ENCODE results near the gene LRRC41. TPM values are rescaled to one million over a fixed set of nuclear protein-coding genes. Genes with fewer than 3 reads are reported as not detected.

The LRRC41 gene
- total and polyA plus RNA-seq, 8 donors, result 21.6 to 110 (median 42.7) TPM

DNA sequence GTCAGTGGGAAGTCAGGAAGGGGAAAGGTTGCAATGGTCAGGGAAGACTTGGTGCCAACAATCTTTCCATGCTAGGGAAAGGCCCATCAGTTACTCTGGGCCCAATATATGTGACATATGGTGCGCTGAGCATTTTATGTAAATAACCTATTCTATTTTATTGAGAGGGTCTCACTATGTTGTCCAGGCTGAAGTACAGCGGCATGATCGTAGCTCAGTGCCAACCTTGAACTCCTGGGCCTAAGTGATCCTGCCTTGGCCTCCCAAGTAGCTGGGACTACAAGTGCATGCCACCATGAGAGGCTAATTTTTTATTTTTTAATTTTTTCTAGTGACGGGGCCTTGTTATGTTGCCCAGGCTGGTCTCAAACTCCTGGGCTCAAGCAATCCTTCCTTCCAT lies 6.9 kb upstream of the LRRC41 start:
- Histone ChIP-seq H3K9me3 (no peaks in the 10 kb centered on the region), H3K4me1 (peaks cover 2 to 38% (median 22%) of the 10 kb centered on the region in 4 donors), H3K27ac (no peak overlapping the region), H3K4me3 (no peak overlapping the region), H3K27me3 (no peaks in the 10 kb centered on the region), H3K36me3 (peaks cover 55 to 76% (median 71%) of the 10 kb centered on the region in 4 donors)
- intact Hi-C loops (cut with DNase I; ENCODE audit: low total_unique reads), result no loop called here
- WGBS, 5 donors, result 94 to 100% (median 97%) methylated on average over 4 of the region's 4 CpGs
- no peak for TF ChIP-seq POLR2A (IDR thresholded peaks at IDR 0.05)
- DNase-seq, result no peak

DNA sequence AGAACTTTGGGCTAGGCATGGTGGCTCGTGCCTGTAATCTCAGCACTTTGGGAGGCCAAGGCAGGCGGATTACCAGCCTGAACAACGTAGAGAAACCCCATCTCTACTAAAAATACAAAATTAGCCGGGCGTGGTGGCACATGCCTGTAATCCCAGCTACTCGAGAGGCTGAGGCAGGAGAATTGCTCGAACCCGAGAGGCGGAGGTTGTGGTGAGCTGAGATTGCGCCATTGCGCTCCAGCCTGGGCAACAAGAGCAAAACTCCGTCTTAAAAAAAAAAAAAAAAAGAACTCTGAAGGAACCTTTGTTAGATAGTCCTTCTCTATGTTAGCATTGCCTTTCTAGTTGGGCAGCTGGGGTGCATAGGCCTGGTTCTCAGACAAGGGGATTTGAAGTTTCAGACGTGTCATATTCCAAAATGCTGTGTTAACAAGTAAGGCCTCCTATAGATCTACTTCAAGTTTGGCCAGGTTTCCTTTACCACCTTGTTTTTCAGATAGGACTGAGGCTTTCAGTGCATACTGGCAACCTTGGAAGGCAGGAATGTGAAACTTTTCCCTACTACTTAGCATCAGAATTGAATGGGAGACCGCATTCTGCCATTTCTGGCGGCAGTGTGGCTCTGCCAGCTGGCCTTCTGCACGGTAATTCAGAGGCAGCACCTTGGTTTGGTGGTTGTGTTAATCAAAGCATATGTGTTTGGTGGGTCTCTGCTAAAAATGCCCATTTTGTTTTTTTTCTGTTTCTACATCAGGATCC lies 6.2 kb upstream of the LRRC41 start:
- DNase-seq, result no peak
- Histone ChIP-seq H3K4me3 (no peak overlapping the region), H3K27ac (no peak overlapping the region), H3K4me1 (peaks cover 9 to 46% (median 27%) of the 10 kb centered on the region in 4 donors), H3K36me3 (peaks cover 51 to 69% (median 63%) of the 10 kb centered on the region in 4 donors), H3K9me3 (no peaks in the 10 kb centered on the region), H3K27me3 (no peaks in the 10 kb centered on the region)
- intact Hi-C loops (cut with DNase I; ENCODE audit: low total_unique reads), result loop anchor here (5.0 kb wide), 1 partner anchor 33 kb away; the partner anchor contains the start of gene NSUN4
- WGBS, 5 donors, result 87 to 93% (median 91%) methylated on average over 16 of the region's 16 CpGs
- TF ChIP-seq, protein P1, sequence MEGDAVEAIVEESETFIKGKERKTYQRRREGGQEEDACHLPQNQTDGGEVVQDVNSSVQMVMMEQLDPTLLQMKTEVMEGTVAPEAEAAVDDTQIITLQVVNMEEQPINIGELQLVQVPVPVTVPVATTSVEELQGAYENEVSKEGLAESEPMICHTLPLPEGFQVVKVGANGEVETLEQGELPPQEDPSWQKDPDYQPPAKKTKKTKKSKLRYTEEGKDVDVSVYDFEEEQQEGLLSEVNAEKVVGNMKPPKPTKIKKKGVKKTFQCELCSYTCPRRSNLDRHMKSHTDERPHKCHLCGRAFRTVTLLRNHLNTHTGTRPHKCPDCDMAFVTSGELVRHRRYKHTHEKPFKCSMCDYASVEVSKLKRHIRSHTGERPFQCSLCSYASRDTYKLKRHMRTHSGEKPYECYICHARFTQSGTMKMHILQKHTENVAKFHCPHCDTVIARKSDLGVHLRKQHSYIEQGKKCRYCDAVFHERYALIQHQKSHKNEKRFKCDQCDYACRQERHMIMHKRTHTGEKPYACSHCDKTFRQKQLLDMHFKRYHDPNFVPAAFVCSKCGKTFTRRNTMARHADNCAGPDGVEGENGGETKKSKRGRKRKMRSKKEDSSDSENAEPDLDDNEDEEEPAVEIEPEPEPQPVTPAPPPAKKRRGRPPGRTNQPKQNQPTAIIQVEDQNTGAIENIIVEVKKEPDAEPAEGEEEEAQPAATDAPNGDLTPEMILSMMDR (IDR thresholded peaks at IDR 0.05), result no peak
- TF ChIP-seq POLR2A (IDR thresholded peaks at IDR 0.05), result no peak
- TF ChIP-seq POLR2AphosphoS5 (IDR thresholded peaks at IDR 0.05), result no peak
- no peak for TF ChIP-seq EP300 (IDR thresholded peaks at IDR 0.05)

DNA sequence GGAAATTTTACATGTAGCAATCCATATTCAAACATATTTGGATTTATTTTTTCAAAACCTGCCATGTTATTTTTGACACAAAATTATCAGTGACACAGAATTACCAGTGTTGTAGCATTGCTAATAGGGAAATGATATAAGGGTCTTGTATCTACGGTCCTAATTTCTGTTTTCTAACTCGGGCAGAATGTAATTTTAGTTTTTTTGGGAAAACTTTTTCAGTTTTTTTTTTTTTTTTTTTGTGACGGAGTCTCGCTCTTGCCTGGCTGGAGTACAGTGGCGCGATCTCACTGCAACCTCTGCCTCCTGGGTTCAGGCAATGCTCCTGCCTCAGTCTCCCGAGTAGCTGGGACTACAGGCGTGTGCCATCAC lies 2.7 kb upstream of the LRRC41 start:
- Histone ChIP-seq H3K27ac (no peak overlapping the region), H3K27me3 (no peaks in the 10 kb centered on the region), H3K36me3 (peaks cover 17 to 35% (median 29%) of the 10 kb centered on the region in 4 donors), H3K4me1 (peaks cover 22 to 62% (median 39%) of the 10 kb centered on the region in 4 donors), H3K4me3 (no peak overlapping the region), H3K9me3 (no peaks in the 10 kb centered on the region)
- TF ChIP-seq, protein P1 (IDR thresholded peaks at IDR 0.05), result no peak
- TF ChIP-seq EP300 (IDR thresholded peaks at IDR 0.05) (no peak), POLR2AphosphoS5 (IDR thresholded peaks at IDR 0.05) (no peak), POLR2A (IDR thresholded peaks at IDR 0.05) (no peak)
- intact Hi-C loops (cut with DNase I; ENCODE audit: low total_unique reads), result loop anchor here (5.0 kb wide), 1 partner anchor 36 kb away; the partner anchor contains the start of gene NSUN4
- DNase-seq, result no peak
- WGBS, 5 donors, result 88 to 93% (median 92%) methylated on average over 8 of the region's 8 CpGs

DNA sequence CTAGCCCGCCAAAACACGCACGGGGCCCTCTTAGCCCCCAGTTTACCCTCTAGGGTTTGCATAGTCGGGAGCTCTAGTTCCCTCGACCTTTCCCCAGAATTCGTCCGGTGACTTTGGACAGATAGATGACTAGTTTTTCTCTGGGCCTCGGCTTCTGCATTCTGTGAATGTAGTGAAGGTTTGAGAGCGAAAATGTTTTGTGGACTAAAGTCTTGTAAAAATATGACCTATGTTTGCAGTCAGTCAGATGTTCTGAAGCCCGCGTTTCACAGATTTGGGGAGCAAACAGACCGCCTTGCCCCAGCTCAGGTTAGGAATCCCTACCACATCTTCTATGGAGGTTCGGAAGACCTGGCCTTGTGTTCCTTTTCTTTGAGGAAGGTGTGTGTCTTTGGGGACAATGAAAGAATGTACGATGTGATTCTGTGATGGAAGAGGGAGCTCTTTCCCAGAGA lies 483 bp upstream of the LRRC41 start:
- intact Hi-C loops (cut with DNase I; ENCODE audit: low total_unique reads), result no loop called here
- 0 to 1% (median 1%) methylated on average over 11 to 14 of the region's 14 CpGs for WGBS, 5 donors

More for the DNA sequence above, 483 bp upstream of the LRRC41 start:
- Histone ChIP-seq H3K4me3 (peak overlapping the region; percentile 81 to 95 (median 88)), H3K4me1 (peaks cover 37 to 81% (median 55%) of the 10 kb centered on the region in 4 donors), H3K36me3 (peaks cover 3 to 13% (median 6%) of the 10 kb centered on the region in 4 donors), H3K27me3 (no peaks in the 10 kb centered on the region), H3K27ac (peak overlapping the region; percentile 88 to 100 (median 97)), H3K9me3 (no peaks in the 10 kb centered on the region)
- DNase-seq, result no peak
- TF ChIP-seq, protein P1 (IDR thresholded peaks at IDR 0.05), result no peak
- TF ChIP-seq POLR2AphosphoS5 (IDR thresholded peaks at IDR 0.05) (no peak), POLR2A (IDR thresholded peaks at IDR 0.05) (no peak), EP300 (IDR thresholded peaks at IDR 0.05) (no peak)
